HepG2 (cell line): ENCODE data around the gene PPM1E. TPM values are rescaled to one million over a fixed set of nuclear protein-coding genes. Genes with fewer than 3 reads are reported as not detected.

Experiments
- AGO1 ChIP-seq: fragments of 200-400 bp; formaldehyde crosslinking; IDR thresholded peaks from 2 replicates; pipeline ENCODE4 v1.6.1; 2017; ENCODE audit warnings: mild to moderate bottlenecking, low read depth, low read length, moderate library complexity; ENCODE audit not compliant: poor library complexity, severe bottlenecking
- ARNTL ChIP-seq: sonication (generic); formaldehyde crosslinking; IDR thresholded peaks from 2 replicates; pipeline ENCODE4 v1.4.0; 2020; ENCODE audit warnings: mild to moderate bottlenecking, missing genetic modification reagents
- CSRNP1 ChIP-seq: sonication (generic); formaldehyde crosslinking; IDR thresholded peaks from 2 replicates; pipeline ENCODE4 v1.8.1; 2023; ENCODE audit warnings: mild to moderate bottlenecking, missing genetic modification reagents
- CTCF ChIP-seq: sonication (generic); formaldehyde crosslinking; IDR thresholded peaks from 2 replicates; pipeline ENCODE4 v1.5.0; 2020; ENCODE audit warnings: mild to moderate bottlenecking, missing genetic modification reagents, moderate library complexity
- HNF1A ChIP-seq, 2 experiments: sonication (generic) in 1 of 2; formaldehyde crosslinking in 1 of 2; IDR thresholded peaks; 2 replicates each; pipeline versions ENCODE4 v1.4.0 to v1.6.1; 2016 to 2020; ENCODE audit warnings: borderline replicate concordance in 1 of 2, low read depth in 1 of 2, mild to moderate bottlenecking in 1 of 2, missing genetic modification reagents in 1 of 2
- HNRNPLL ChIP-seq: fragments of 200-400 bp; formaldehyde crosslinking; IDR thresholded peaks from 2 replicates; pipeline ENCODE4 v1.6.1; 2017; ENCODE audit warnings: mild to moderate bottlenecking, low read depth, low read length; ENCODE audit not compliant: poor library complexity, severe bottlenecking
- HOXA9 ChIP-seq: sonication (generic); formaldehyde crosslinking; IDR thresholded peaks from 2 replicates; pipeline ENCODE4 v1.8.1; 2022; ENCODE audit warnings: missing genetic modification reagents, mild to moderate bottlenecking, moderate library complexity, borderline replicate concordance
- IRF1 ChIP-seq: sonication (generic); formaldehyde crosslinking; IDR thresholded peaks from 2 replicates; pipeline ENCODE4 v1.4.0; 2020; ENCODE audit warnings: low read depth, mild to moderate bottlenecking, missing genetic modification reagents
- MED13 ChIP-seq: sonication (generic); formaldehyde crosslinking; IDR thresholded peaks from 2 replicates; pipeline ENCODE4 v1.5.0; 2020; ENCODE audit warnings: missing genetic modification reagents
- REPIN1 ChIP-seq: sonication (generic); formaldehyde crosslinking; IDR thresholded peaks from 2 replicates; pipeline ENCODE4 v1.8.0; 2022; ENCODE audit warnings: missing genetic modification reagents, low read depth, mild to moderate bottlenecking, borderline replicate concordance
- THAP11 ChIP-seq: IDR thresholded peaks from 2 replicates; pipeline ENCODE4 v1.6.1; 2016; ENCODE audit warnings: missing biosample characterization, missing genetic modification reagents
- UBTF ChIP-seq: sonication (generic); formaldehyde crosslinking; IDR thresholded peaks from 2 replicates; pipeline ENCODE4 v1.4.0; 2020; ENCODE audit warnings: mild to moderate bottlenecking, missing genetic modification reagents
- ZNF101 ChIP-seq: sonication (generic); formaldehyde crosslinking; IDR thresholded peaks from 2 replicates; pipeline ENCODE4 v1.4.0; 2020; ENCODE audit warnings: mild to moderate bottlenecking, low read depth, missing genetic modification reagents, borderline replicate concordance
- ZNF225 ChIP-seq: sonication (generic); formaldehyde crosslinking; IDR thresholded peaks from 2 replicates; pipeline ENCODE4 v1.4.0; 2020; ENCODE audit warnings: mild to moderate bottlenecking, missing genetic modification reagents
- ZNF446 ChIP-seq: sonication (generic); formaldehyde crosslinking; IDR thresholded peaks from 2 replicates; pipeline ENCODE4 v1.5.0; 2020; ENCODE audit warnings: mild to moderate bottlenecking, missing genetic modification reagents
- ZNF652 ChIP-seq: IDR thresholded peaks from 2 replicates; pipeline ENCODE4 v1.6.1; 2016; ENCODE audit warnings: low read depth, borderline replicate concordance
- ZNF749 ChIP-seq: sonication (generic); formaldehyde crosslinking; IDR thresholded peaks from 2 replicates; pipeline ENCODE4 v1.8.0; 2022; ENCODE audit warnings: mild to moderate bottlenecking, missing genetic modification reagents, moderate library complexity, borderline replicate concordance
- polyA plus RNA-seq, 8 experiments: library from polyadenylated mRNA; depleted of rRNA in 3 of 8; stranded (reverse) in 7 of 8; unstranded in 1 of 8; fragments of >200 nt; fragmentation: Illumina TruSeq in 4 of 8; extraction: Trizol in 4 of 8; gene quantifications; 2 replicates each; pipeline versions ENCODE4 v1.2.1 to v1.2.3, GENCODE V29; 2011 to 2016; ENCODE audit warnings: low read depth in 4 of 8, missing spikeins in 1 of 8, mixed read lengths in 1 of 8; ENCODE audit not compliant: insufficient read depth in 1 of 8
- total RNA-seq, 5 experiments: library from RNA; depleted of rRNA; stranded (reverse); fragments of >200 nt; fragmentation: Illumina TruSeq; extraction: Trizol; gene quantifications; 2 replicates each; pipeline ENCODE4 v1.2.3, GENCODE V29; 2016; ENCODE audit warnings: low read depth in 1 of 5

PPM1E gene
- total and polyA plus RNA-seq, 2 of the 13 experiments (the other 11 are each of a cell fraction or from before 2014, with no cell fraction given), result 0.15 TPM; not detected in 1

GRCh38 chr17:58829172-58829637, 73.6 kb downstream of the PPM1E start (continued):
- no peak for TF ChIP-seq UBTF (CRISPR knock-in tag)
- no peak for TF ChIP-seq ZNF446 (CRISPR knock-in tag)
- peak; percentile 95 for TF ChIP-seq HNF1A (IDR thresholded peaks at IDR 0.05; ENCODE audit: low read depth)
- peak; percentile 93; the same call in 1 of the 2 replicates for TF ChIP-seq HNF1A (CRISPR knock-in tag; IDR thresholded peaks at IDR 0.05; ENCODE audit: borderline replicate concordance)
- TF ChIP-seq ARNTL (CRISPR knock-in tag), result no peak
- peak; percentile 43; the same call in 1 of the 2 replicates for TF ChIP-seq THAP11 (CRISPR knock-in tag)
- TF ChIP-seq AGO1, result no peak
- TF ChIP-seq HNRNPLL, result no peak
- TF ChIP-seq REPIN1, result no peak
- TF ChIP-seq CTCF, result no peak
- TF ChIP-seq ZNF101, result no peak
- TF ChIP-seq MED13, result no peak
- TF ChIP-seq ZNF225 (CRISPR knock-in tag), result no peak
- TF ChIP-seq ZNF652, result no peak
- TF ChIP-seq CSRNP1 (CRISPR knock-in tag), result no peak
- no peak for TF ChIP-seq IRF1
- no peak for TF ChIP-seq ZNF749 (CRISPR knock-in tag)
- TF ChIP-seq HOXA9, result no peak
